ENCODE measurements around the gene UBE2D1. TPM values are rescaled to one million over a fixed set of nuclear protein-coding genes. Genes with fewer than 3 reads are reported as not detected.
A peak's percentile ranks its signal among the peaks of the same experiment; 100 is the strongest.

The UBE2D1 gene
- total and polyA plus RNA-seq, 2 of the 13 experiments (the other 11 are each of a cell fraction or from before 2014, with no cell fraction given) = 6.2 to 13.8 TPM

DNA sequence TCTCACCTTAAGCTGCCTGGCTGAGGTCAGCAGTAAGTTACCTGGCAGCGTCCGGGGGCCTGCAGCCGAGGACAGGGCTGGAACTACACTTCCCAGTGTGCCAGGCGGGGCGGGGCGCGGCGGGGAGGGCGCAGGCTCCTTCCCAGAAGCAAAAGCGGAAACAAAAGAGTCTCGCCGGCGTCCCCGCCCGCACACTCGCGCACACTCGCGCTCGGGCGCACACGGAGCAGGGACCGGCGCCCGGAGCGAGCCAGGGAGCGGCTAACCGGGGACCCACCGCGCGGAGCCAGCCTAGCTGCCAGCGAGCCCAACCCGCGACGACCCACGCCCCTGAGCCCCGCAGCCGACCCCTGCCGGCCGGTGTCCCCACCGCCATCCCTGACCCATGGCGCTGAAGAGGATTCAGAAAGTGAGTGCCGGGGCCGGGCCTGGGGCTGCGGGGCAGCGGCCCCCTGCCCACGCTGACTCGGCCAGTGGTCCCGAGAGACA is at the start of gene UBE2D1 (continued):
- TF ChIP-seq ZFY (CRISPR knock-in tag; IDR thresholded peaks at IDR 0.05) (peak; percentile 89), MATR3 (CRISPR knock-in tag; IDR thresholded peaks at IDR 0.05) (no peak), ZNF224 (CRISPR knock-in tag; IDR thresholded peaks at IDR 0.05) (no peak), CREB1 (IDR thresholded peaks at IDR 0.05) (no peak), CREB1 (CRISPR knock-in tag; IDR thresholded peaks at IDR 0.05) (no peak), FOXK1 (CRISPR knock-in tag; IDR thresholded peaks at IDR 0.05; ENCODE audit: borderline replicate concordance, low read depth) (peak; percentile 50; the same call in 1 of the 2 replicates), XBP1 (CRISPR knock-in tag; IDR thresholded peaks at IDR 0.05) (no peak; the same call in 1 of the 2 replicates), ZNF552 (CRISPR knock-in tag; IDR thresholded peaks at IDR 0.05; ENCODE audit: borderline replicate concordance) (no peak), HNRNPH1 (optimal IDR thresholded peaks at IDR 0.05; ENCODE audit: low read depth, low read length) (no peak), ZNF510 (CRISPR knock-in tag; IDR thresholded peaks at IDR 0.05; ENCODE audit: low read depth) (0 out of 2 replicates have a peak, but pooled peaks have one; percentile 26), ZNF317 (CRISPR knock-in tag; IDR thresholded peaks at IDR 0.05) (no peak), TCF7L2 (IDR thresholded peaks at IDR 0.05; ENCODE audit: low read depth, low read length) (no peak), ZNF230 (CRISPR knock-in tag; IDR thresholded peaks at IDR 0.05) (no peak), TAF1 (CRISPR knock-in tag; IDR thresholded peaks at IDR 0.05) (peak; percentile 86), HMG20B (CRISPR knock-in tag; conservative IDR thresholded peaks at IDR 0.05) (no peak), ZNF563 (CRISPR knock-in tag; IDR thresholded peaks at IDR 0.05) (peak; percentile 71; the same call in 1 of the 2 replicates)
- TF ChIP-seq, protein P1, sequence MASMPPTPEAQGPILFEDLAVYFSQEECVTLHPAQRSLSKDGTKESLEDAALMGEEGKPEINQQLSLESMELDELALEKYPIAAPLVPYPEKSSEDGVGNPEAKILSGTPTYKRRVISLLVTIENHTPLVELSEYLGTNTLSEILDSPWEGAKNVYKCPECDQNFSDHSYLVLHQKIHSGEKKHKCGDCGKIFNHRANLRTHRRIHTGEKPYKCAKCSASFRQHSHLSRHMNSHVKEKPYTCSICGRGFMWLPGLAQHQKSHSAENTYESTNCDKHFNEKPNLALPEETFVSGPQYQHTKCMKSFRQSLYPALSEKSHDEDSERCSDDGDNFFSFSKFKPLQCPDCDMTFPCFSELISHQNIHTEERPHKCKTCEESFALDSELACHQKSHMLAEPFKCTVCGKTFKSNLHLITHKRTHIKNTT (CRISPR knock-in tag; IDR thresholded peaks at IDR 0.05) = no peak
- TF ChIP-seq, protein P2, sequence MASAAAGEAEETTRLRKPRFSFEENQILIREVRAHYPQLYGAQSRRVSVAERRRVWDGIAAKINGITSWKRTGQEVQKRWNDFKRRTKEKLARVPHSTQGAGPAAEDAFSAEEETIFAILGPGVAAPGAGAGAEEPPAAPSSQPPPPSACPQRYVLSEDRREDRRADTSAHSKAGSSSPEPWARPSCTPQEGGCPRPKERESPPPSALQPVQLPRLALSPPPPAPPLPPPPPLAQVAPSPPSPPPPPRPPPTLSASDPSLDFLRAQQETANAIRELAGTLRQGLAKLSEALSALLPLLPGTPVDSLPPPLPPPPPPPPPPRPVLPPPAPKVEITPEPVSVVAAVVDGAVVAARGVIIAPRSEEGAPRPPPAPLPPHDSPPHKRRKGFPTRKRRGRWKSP (CRISPR knock-in tag; IDR thresholded peaks at IDR 0.05) = peak; percentile 24; the same call in 1 of the 2 replicates
- TF ChIP-seq, protein P3, sequence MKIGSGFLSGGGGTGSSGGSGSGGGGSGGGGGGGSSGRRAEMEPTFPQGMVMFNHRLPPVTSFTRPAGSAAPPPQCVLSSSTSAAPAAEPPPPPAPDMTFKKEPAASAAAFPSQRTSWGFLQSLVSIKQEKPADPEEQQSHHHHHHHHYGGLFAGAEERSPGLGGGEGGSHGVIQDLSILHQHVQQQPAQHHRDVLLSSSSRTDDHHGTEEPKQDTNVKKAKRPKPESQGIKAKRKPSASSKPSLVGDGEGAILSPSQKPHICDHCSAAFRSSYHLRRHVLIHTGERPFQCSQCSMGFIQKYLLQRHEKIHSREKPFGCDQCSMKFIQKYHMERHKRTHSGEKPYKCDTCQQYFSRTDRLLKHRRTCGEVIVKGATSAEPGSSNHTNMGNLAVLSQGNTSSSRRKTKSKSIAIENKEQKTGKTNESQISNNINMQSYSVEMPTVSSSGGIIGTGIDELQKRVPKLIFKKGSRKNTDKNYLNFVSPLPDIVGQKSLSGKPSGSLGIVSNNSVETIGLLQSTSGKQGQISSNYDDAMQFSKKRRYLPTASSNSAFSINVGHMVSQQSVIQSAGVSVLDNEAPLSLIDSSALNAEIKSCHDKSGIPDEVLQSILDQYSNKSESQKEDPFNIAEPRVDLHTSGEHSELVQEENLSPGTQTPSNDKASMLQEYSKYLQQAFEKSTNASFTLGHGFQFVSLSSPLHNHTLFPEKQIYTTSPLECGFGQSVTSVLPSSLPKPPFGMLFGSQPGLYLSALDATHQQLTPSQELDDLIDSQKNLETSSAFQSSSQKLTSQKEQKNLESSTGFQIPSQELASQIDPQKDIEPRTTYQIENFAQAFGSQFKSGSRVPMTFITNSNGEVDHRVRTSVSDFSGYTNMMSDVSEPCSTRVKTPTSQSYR (CRISPR knock-in tag; IDR thresholded peaks at IDR 0.05; ENCODE audit: borderline replicate concordance) = no peak
- TF ChIP-seq, protein P4, sequence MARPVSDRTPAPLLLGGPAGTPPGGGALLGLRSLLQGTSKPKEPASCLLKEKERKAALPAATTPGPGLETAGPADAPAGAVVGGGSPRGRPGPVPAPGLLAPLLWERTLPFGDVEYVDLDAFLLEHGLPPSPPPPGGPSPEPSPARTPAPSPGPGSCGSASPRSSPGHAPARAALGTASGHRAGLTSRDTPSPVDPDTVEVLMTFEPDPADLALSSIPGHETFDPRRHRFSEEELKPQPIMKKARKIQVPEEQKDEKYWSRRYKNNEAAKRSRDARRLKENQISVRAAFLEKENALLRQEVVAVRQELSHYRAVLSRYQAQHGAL (CRISPR knock-in tag; IDR thresholded peaks at IDR 0.05; ENCODE audit: not compliant biosample characterization) = no peak
- TF ChIP-seq, protein P5, sequence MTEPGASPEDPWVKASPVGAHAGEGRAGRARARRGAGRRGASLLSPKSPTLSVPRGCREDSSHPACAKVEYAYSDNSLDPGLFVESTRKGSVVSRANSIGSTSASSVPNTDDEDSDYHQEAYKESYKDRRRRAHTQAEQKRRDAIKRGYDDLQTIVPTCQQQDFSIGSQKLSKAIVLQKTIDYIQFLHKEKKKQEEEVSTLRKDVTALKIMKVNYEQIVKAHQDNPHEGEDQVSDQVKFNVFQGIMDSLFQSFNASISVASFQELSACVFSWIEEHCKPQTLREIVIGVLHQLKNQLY (CRISPR knock-in tag; IDR thresholded peaks at IDR 0.05) = no peak
- TF ChIP-seq, protein P6, sequence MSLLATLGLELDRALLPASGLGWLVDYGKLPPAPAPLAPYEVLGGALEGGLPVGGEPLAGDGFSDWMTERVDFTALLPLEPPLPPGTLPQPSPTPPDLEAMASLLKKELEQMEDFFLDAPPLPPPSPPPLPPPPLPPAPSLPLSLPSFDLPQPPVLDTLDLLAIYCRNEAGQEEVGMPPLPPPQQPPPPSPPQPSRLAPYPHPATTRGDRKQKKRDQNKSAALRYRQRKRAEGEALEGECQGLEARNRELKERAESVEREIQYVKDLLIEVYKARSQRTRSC (CRISPR knock-in tag; IDR thresholded peaks at IDR 0.05; ENCODE audit: low read depth) = no peak
- TF ChIP-seq, protein P7, sequence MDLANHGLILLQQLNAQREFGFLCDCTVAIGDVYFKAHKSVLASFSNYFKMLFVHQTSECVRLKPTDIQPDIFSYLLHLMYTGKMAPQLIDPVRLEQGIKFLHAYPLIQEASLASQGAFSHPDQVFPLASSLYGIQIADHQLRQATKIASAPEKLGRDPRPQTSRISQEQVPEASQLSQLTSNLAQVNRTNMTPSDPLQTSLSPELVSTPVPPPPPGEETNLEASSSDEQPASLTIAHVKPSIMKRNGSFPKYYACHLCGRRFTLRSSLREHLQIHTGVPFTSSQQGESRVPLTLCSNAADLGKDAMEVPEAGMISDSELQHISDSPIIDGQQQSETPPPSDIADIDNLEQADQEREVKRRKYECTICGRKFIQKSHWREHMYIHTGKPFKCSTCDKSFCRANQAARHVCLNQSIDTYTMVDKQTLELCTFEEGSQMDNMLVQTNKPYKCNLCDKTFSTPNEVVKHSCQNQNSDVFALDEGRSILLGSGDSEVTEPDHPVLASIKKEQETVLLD (CRISPR knock-in tag; IDR thresholded peaks at IDR 0.05; ENCODE audit: low read depth) = no peak

All from HepG2 (cell line).